Ectodermal cell (in vitro differentiated cells): ENCODE data around the gene XPO6.

Experiments used
- H3K27ac ChIP-seq: 2 replicates; pipeline ENCODE4 v1.7.0; 2013; ENCODE audit warnings: mild to moderate bottlenecking, low read depth, low read length; ENCODE audit not compliant: insufficient read depth, poor library complexity, severe bottlenecking
- H3K27me3 ChIP-seq: 2 replicates; pipeline ENCODE4 v1.7.0; 2013; ENCODE audit warnings: mild to moderate bottlenecking, low read length; ENCODE audit not compliant: insufficient read depth, control insufficient read depth, poor library complexity, severe bottlenecking
- H3K36me3 ChIP-seq: one replicate; pipeline ENCODE4 v1.7.0; 2013; ENCODE audit warnings: low read length; ENCODE audit not compliant: control insufficient read depth, insufficient read depth
- H3K4me1 ChIP-seq: one replicate; pipeline ENCODE4 v1.7.0; 2013; ENCODE audit warnings: low read length; ENCODE audit not compliant: control insufficient read depth, insufficient read depth
- H3K4me3 ChIP-seq: 2 replicates; pipeline ENCODE4 v1.7.0; 2013; ENCODE audit warnings: low read depth, low read length, control low read depth; ENCODE audit not compliant: insufficient read depth
- H3K9me3 ChIP-seq: 2 replicates; pipeline ENCODE4 v1.7.0; 2013; ENCODE audit warnings: mild to moderate bottlenecking, low read length, moderate library complexity; ENCODE audit not compliant: control insufficient read depth
- WGBS, 2 experiments: methylation state at CpG; one replicate each; pipeline ENCODE4 v1.1.7; 2013; ENCODE audit warnings: missing lambda C conversion rate in 2 of 2; 5-methylcytosine and 5-hydroxymethylcytosine counted together

Gene XPO6

DNA sequence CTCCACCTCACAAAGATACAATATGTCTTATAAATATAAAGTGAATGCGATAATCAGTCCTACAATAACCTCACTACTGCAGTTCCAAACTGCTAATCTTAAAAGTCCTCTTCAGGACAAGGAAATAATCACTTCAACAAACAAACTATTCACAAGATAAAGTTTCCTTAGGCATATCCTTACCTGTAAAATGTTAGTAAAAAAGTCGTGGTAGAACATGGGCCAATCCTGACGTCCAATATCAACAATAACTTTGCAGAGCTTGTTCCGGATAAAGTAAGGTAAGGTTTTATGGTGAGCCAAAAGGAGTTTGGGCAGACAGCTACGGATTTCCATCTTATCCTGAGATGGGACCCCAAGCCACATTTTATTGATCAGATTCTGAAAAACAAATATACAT lies 36.0 kb downstream of the XPO6 start:
- H3K27me3 ChIP-seq: no peaks in the 10 kb centered on the region
- no peaks in the 10 kb centered on the region for H3K36me3 ChIP-seq
- H3K4me3 ChIP-seq: no peak overlapping the region
- 87 to 96% methylated on average over 4 to 5 of the region's 5 CpGs for WGBS, 2 experiments
- H3K4me1 ChIP-seq: no peaks in the 10 kb centered on the region
- H3K9me3 ChIP-seq: no peaks in the 10 kb centered on the region
- H3K27ac ChIP-seq: no peak overlapping the region

DNA sequence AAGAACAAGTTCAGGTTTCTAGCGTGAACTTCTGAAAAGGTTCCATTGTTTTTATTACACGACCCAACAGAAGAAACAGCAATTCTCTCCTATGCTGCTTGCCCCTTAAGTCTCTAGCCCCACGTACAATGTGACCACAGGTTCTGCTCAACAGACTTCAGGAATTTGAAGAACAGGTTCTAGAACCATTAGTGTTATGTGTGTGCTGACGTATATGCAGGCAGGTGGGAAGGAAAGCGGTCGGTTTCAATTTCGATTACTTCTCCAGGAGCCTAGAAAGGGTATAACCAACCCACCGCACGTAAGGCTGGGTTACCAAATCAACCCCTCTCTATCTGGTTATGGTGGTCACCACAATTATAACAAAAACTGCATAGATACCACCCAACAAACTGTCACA lies 39.4 kb downstream of the XPO6 start:
- H3K4me1 ChIP-seq: no peaks in the 10 kb centered on the region
- H3K27ac ChIP-seq: no peak overlapping the region
- H3K9me3 ChIP-seq: no peaks in the 10 kb centered on the region
- 83 to 88% methylated on average over 8 to 9 of the region's 9 CpGs for WGBS, 2 experiments
- no peaks in the 10 kb centered on the region for H3K27me3 ChIP-seq
- peaks cover 14% of the 10 kb centered on the region for H3K36me3 ChIP-seq
- no peak overlapping the region for H3K4me3 ChIP-seq

- no peak overlapping the region for H3K27ac ChIP-seq
- no peak overlapping the region for H3K4me3 ChIP-seq
- no peaks in the 10 kb centered on the region for H3K4me1 ChIP-seq
- H3K27me3 ChIP-seq: no peaks in the 10 kb centered on the region
- peaks cover 14% of the 10 kb centered on the region for H3K36me3 ChIP-seq
- 93 to 99% methylated on average over 1 to 2 of the region's 2 CpGs for WGBS, 2 experiments
- H3K9me3 ChIP-seq: no peaks in the 10 kb centered on the region
Measured at GRCh38 chr16:28171816-28172215, 39.9 kb downstream of the XPO6 start.

GRCh38 chr16:28168991-28169554 lies 42.7 kb downstream of the XPO6 start:
- H3K9me3 ChIP-seq: no peaks in the 10 kb centered on the region

DNA sequence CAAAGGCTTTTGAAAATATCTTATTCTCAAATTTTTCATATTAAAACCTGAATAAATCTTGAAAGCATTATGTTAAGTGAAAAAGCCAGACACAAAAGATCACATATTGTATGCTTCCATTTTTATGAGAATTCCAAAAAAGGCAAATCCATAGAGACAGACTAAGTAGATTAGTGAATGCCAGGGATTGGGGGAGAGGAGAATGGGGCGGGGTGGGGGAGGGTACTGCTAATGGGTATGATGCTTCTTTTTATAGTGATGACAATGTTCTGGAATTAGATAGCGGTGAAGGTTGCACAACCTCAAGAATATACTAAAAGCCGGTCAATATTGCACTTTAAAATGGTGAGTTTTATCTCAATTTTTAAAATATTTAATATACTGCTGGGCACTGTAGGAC lies 44.0 kb downstream of the XPO6 start:
- Histone ChIP-seq H3K4me3 (no peak overlapping the region), H3K9me3 (no peaks in the 10 kb centered on the region), H3K27ac (no peak overlapping the region), H3K27me3 (no peaks in the 10 kb centered on the region), H3K4me1 (no peaks in the 10 kb centered on the region), H3K36me3 (peaks cover 22% of the 10 kb centered on the region)
- 91 to 99% methylated on average over 3 of the region's 3 CpGs for WGBS, 2 experiments

More at GRCh38 chr16:28168991-28169554, 42.7 kb downstream of the XPO6 start:
- H3K36me3 ChIP-seq: peaks cover 22% of the 10 kb centered on the region
- H3K4me3 ChIP-seq: no peak overlapping the region
- H3K27me3 ChIP-seq: no peaks in the 10 kb centered on the region
- no peak overlapping the region for H3K27ac ChIP-seq
- no peaks in the 10 kb centered on the region for H3K4me1 ChIP-seq
- WGBS, 2 experiments: 93 to 95% methylated on average over 6 of the region's 6 CpGs

- Histone ChIP-seq H3K4me3 (no peak overlapping the region), H3K9me3 (no peaks in the 10 kb centered on the region), H3K4me1 (no peaks in the 10 kb centered on the region), H3K27me3 (no peaks in the 10 kb centered on the region), H3K27ac (no peak overlapping the region), H3K36me3 (peaks cover 22% of the 10 kb centered on the region)
- WGBS, 2 experiments: 91 to 94% methylated on average over 7 of the region's 7 CpGs
Measured at GRCh38 chr16:28167221-28167620, 44.5 kb downstream of the XPO6 start.

DNA sequence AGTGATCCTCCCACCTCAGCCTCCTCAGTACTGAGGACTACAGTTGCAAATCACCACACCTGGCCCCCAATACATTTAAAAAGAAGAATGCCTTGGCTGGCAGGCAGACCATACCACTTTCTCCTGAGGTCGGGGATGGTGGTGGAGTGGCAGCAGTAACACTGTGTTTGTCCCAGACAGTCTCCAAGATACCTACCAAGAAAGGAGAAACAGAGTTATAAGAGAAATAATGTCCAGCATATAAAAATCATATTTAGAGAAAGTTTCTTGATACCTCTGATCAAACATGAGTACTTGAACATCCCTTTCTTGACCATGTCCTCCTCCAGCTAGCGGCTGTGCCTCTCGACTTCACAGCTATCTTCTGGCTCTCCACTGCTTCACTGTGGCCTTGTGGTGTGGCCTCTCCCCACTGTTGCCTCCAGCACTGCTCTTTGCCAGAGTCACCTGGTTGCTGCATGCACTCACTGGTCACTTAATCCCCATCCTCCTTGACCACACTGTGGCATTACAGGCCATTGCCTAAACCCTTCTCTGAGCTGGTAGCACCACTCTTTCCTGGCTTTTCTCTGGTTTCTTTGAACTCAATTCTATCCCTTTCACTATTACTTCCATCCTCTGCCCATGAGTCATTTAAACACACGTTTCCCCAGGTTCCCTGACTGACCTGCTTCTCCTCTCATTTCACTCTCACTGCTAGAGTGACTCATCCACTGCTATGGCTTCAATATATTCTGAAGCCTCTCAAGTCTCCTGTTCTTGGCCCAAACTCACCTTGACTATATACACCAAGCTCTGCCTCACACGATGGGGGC lies 45.2 kb downstream of the XPO6 start:
- Histone ChIP-seq H3K4me1 (no peaks in the 10 kb centered on the region), H3K36me3 (peaks cover 22% of the 10 kb centered on the region), H3K4me3 (no peak overlapping the region), H3K27me3 (no peaks in the 10 kb centered on the region), H3K9me3 (no peaks in the 10 kb centered on the region), H3K27ac (no peak overlapping the region)
- 90 to 92% methylated on average over 5 of the region's 5 CpGs for WGBS, 2 experiments

GRCh38 chr16:28165598-28165997 lies 46.2 kb downstream of the XPO6 start:
- peaks cover 22% of the 10 kb centered on the region for H3K36me3 ChIP-seq

GRCh38 chr16:28164140-28164539 lies 47.6 kb downstream of the XPO6 start:
- Histone ChIP-seq H3K9me3 (no peaks in the 10 kb centered on the region), H3K36me3 (peaks cover 13% of the 10 kb centered on the region), H3K27ac (no peak overlapping the region), H3K4me1 (no peaks in the 10 kb centered on the region), H3K27me3 (no peaks in the 10 kb centered on the region), H3K4me3 (no peak overlapping the region)
- 89 to 95% methylated on average over 2 of the region's 2 CpGs for WGBS, 2 experiments

More at GRCh38 chr16:28165598-28165997, 46.2 kb downstream of the XPO6 start:
- Histone ChIP-seq H3K4me3 (no peak overlapping the region), H3K4me1 (no peaks in the 10 kb centered on the region), H3K27me3 (no peaks in the 10 kb centered on the region), H3K9me3 (no peaks in the 10 kb centered on the region), H3K27ac (no peak overlapping the region)
- no CpG with 5 or more reads among the region's 1 CpG for WGBS, 2 experiments

DNA sequence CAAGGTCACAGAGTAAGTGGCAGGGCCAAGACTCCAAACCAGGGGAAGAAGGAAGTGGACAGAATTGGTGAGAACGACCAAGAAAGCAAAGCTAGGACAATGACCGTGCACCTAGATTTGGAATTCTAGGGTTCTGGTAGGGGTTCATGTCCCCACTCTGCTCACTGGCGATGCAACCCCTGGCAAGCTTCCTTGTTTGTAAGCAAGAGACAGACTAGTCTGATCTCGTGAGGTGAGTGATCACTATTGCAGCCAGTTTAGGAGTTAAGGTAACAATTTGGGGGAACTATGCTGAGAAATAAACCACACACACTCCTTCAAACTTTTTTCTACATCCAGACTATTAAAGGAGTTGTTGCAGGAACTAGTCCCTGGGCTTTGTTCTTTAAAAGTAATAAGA lies 48.1 kb downstream of the XPO6 start:
- no peak overlapping the region for H3K4me3 ChIP-seq

More for the DNA sequence above, 48.1 kb downstream of the XPO6 start:
- no peaks in the 10 kb centered on the region for H3K9me3 ChIP-seq
- no peak overlapping the region for H3K27ac ChIP-seq
- 92 to 99% methylated on average over 4 of the region's 4 CpGs for WGBS, 2 experiments
- H3K4me1 ChIP-seq: no peaks in the 10 kb centered on the region
- no peaks in the 10 kb centered on the region for H3K27me3 ChIP-seq
- peaks cover 9% of the 10 kb centered on the region for H3K36me3 ChIP-seq
